ENCODE results near the gene AAK1.

The AAK1 gene

DNA sequence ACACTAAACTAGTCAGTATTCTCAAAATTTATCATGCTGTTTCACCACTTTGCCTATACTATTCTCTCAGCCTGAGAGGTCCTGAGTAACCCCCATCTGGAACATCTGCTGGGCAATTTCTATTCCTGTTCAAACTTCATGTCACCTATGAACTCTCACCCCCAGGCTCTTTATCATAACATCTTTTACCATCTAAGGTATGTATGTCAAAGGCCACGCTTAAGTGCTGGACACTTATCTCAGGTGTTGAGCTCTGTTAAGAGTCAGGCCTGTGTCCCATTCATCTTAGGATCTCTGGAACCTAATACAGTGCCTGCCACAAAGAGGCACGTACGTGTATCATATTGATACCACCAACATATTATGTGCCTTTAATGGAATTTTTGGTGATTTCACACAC is 4.9 kb downstream of the AAK1 start:
- TF ChIP-seq CTCF (conservative IDR thresholded peaks at IDR 0.05; ENCODE audit: control insufficient read depth, insufficient read depth, low read depth, low read length) = no peak
- H3K4me3 ChIP-seq (ENCODE audit: control insufficient read depth, low read depth, low read length) = no peak overlapping the region
- no peak for DNase-seq (ENCODE audit: low read depth)

DNA sequence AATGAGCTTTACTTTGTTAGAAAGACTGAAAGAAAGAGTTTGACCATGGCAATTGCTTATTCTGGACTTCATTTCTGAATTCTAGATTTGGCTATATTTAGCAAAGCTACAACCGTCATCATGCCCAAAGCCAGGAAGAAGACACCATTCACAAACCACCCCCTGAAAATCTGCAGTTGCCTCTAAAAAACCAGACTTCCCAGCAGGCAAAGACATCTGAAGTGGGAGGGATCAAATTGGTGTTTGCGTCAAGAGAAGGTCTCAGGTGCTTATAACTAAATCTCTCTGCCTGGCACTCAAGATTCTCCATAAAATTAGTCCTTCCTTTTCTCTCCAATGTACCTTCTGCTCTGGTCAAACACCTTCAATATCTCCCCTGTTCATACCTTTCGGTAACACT is 5.6 kb downstream of the AAK1 start:
- no peak for TF ChIP-seq CTCF (conservative IDR thresholded peaks at IDR 0.05; ENCODE audit: control insufficient read depth, insufficient read depth, low read depth, low read length)
- no peak overlapping the region for H3K4me3 ChIP-seq (ENCODE audit: control insufficient read depth, low read depth, low read length)
- no peak for DNase-seq (ENCODE audit: low read depth)

- no peak for TF ChIP-seq CTCF (conservative IDR thresholded peaks at IDR 0.05; ENCODE audit: control insufficient read depth, insufficient read depth, low read depth, low read length)
- no peak overlapping the region for H3K4me3 ChIP-seq (ENCODE audit: control insufficient read depth, low read depth, low read length)
- no peak for DNase-seq (ENCODE audit: low read depth)
These were observed 7.1 kb downstream of the AAK1 start for GRCh38 chr2:69636395-69636794.

GRCh38 chr2:69635432-69635831 is 8.1 kb downstream of the AAK1 start:
- H3K4me3 ChIP-seq (ENCODE audit: control insufficient read depth, low read depth, low read length) = no peak overlapping the region
- DNase-seq (ENCODE audit: low read depth) = no peak
- TF ChIP-seq CTCF (conservative IDR thresholded peaks at IDR 0.05; ENCODE audit: control insufficient read depth, insufficient read depth, low read depth, low read length) = no peak

- TF ChIP-seq CTCF (conservative IDR thresholded peaks at IDR 0.05; ENCODE audit: control insufficient read depth, insufficient read depth, low read depth, low read length) = no peak
- H3K4me3 ChIP-seq (ENCODE audit: control insufficient read depth, low read depth, low read length) = no peak overlapping the region
- peak; percentile 24 for DNase-seq (ENCODE audit: low read depth)
These were observed 9.2 kb downstream of the AAK1 start for GRCh38 chr2:69634196-69634821.

DNA sequence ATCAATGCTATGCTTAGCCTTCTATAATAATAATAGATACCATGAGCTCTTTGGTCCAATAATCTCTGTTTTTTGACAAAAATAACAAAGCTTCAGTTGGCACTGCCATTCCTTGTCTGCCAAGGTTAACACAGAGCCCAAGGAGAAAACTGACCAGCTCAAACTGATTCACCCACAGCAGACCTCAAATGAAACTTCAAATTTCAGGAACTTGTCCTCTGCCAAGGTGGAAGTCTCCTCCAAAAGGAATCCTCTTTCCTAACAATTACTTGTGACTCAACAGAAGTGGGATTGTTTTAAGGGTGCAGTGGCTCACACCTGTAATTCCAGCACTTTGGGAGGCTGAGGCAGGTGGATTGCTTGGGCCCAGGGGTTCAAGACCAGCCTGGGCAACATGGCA is 12.1 kb downstream of the AAK1 start:
- no peak overlapping the region for H3K4me3 ChIP-seq (ENCODE audit: control insufficient read depth, low read depth, low read length)
- DNase-seq (ENCODE audit: low read depth) = no peak
- no peak for TF ChIP-seq CTCF (conservative IDR thresholded peaks at IDR 0.05; ENCODE audit: control insufficient read depth, insufficient read depth, low read depth, low read length)

Data from fibroblast of mammary gland (primary cell).